HEK293 (cell line): ENCODE data around the gene EMP1.

Source experiments
- CTCF ChIA-PET: fragments of 350-600 bp; formaldehyde crosslinking; extraction: SDS; loops from one replicate; lab custom pipeline; 2021; ENCODE audit warnings: antibody characterized with exemption; lab: Yijun Ruan, JAX
- POLR2A ChIA-PET: fragments of 300-600 bp; formaldehyde crosslinking; extraction: SDS; loops from one replicate; lab custom pipeline; 2020; ENCODE audit warnings: antibody characterized with exemption, inconsistent platforms; lab: Yijun Ruan, JAX
- H3K27ac ChIP-seq: fragments of 200-500 bp; sonication (Bioruptor generic); 2 replicates; pipeline ENCODE4 v1.5.1; 2014; ENCODE audit warnings: low read depth, low read length, control low read depth, inconsistent platforms; ENCODE audit errors: extremely low read depth
- H3K36me3 ChIP-seq, 2 experiments: fragments of 200-500 bp in 1 of 2; sonication (Bioruptor generic) in 1 of 2; 1 replicate in 1 of 2; 2 replicates in 1 of 2; pipeline ENCODE4 v1.5.1; 2014 to 2017; ENCODE audit warnings: inconsistent platforms in 2 of 2, low read length in 2 of 2; ENCODE audit not compliant: control insufficient read depth in 2 of 2, insufficient read depth in 1 of 2
- H3K4me1 ChIP-seq: fragments of 200-500 bp; sonication (Bioruptor generic); 2 replicates; pipeline ENCODE4 v1.5.1; 2014; ENCODE audit warnings: mild to moderate bottlenecking, low read length, inconsistent platforms; ENCODE audit not compliant: control insufficient read depth, insufficient read depth
- H3K4me3 ChIP-seq: 2 replicates; pipeline ENCODE4 v1.5.1; 2011; ENCODE audit warnings: low read depth, mild to moderate bottlenecking, control low read depth, low read length, moderate library complexity
- H3K9me3 ChIP-seq: fragments of 200-500 bp; sonication (Bioruptor generic); 2 replicates; pipeline ENCODE4 v1.5.1; 2014; ENCODE audit warnings: low read depth, low read length, inconsistent platforms; ENCODE audit not compliant: control insufficient read depth, insufficient read depth
- GLI2 ChIP-seq: fragments of 450-650 bp; formaldehyde crosslinking; IDR thresholded peaks from 2 replicates; pipeline ENCODE4; 2017; ENCODE audit warnings: missing biosample characterization, missing genetic modification characterization, low read depth, borderline replicate concordance
- HIC1 ChIP-seq: fragments of 450-650 bp; formaldehyde crosslinking; IDR thresholded peaks from 2 replicates; pipeline ENCODE4 v1.5.1; 2016; ENCODE audit warnings: missing biosample characterization, missing genetic modification characterization
- HOXC10 ChIP-seq: sonication (generic); formaldehyde crosslinking; IDR thresholded peaks from 2 replicates; pipeline ENCODE4 v1.8.1; 2023; ENCODE audit warnings: mild to moderate bottlenecking, missing genetic modification reagents
- IKZF3 ChIP-seq: fragments of 450-650 bp; IDR thresholded peaks from 2 replicates; pipeline ENCODE4 v1.5.0; 2018; ENCODE audit warnings: missing biosample characterization, mild to moderate bottlenecking, missing genetic modification characterization, moderate library complexity
- KLF9 ChIP-seq: fragments of 450-650 bp; formaldehyde crosslinking; IDR thresholded peaks from 2 replicates; pipeline ENCODE4 v1.5.1; 2016; ENCODE audit warnings: missing biosample characterization, missing genetic modification characterization, low read depth
- YY2 ChIP-seq: fragments of 450-650 bp; formaldehyde crosslinking; IDR thresholded peaks from 2 replicates; pipeline ENCODE4 v1.5.1; 2016; ENCODE audit warnings: missing biosample characterization, missing genetic modification characterization
- ZBTB20 ChIP-seq: fragments of 450-650 bp; formaldehyde crosslinking; IDR thresholded peaks from 2 replicates; pipeline ENCODE4 v1.5.1; 2016; ENCODE audit warnings: missing biosample characterization, missing genetic modification characterization
- ZBTB6 ChIP-seq: fragments of 450-650 bp; formaldehyde crosslinking; IDR thresholded peaks from 2 replicates; pipeline ENCODE4 v1.5.1; 2017; ENCODE audit warnings: missing biosample characterization, missing genetic modification characterization
- ZFP3 ChIP-seq: fragments of 450-650 bp; formaldehyde crosslinking; IDR thresholded peaks from 2 replicates; pipeline ENCODE4 v1.5.1; 2016; ENCODE audit warnings: low read depth, missing biosample characterization, missing genetic modification characterization
- ZFP69B ChIP-seq: fragments of 450-650 bp; formaldehyde crosslinking; IDR thresholded peaks from 2 replicates; pipeline ENCODE4 v1.5.1; 2016; ENCODE audit warnings: missing biosample characterization, missing genetic modification characterization
- ZNF16 ChIP-seq: fragments of 450-650 bp; formaldehyde crosslinking; IDR thresholded peaks from 2 replicates; pipeline ENCODE4 v1.5.1; 2016; ENCODE audit warnings: low read depth, missing biosample characterization, missing genetic modification characterization
- ZNF248 ChIP-seq: fragments of 450-650 bp; formaldehyde crosslinking; IDR thresholded peaks from 2 replicates; pipeline ENCODE4 v1.5.1; 2017; ENCODE audit warnings: missing biosample characterization, missing genetic modification characterization
- ZNF48 ChIP-seq: fragments of 450-650 bp; formaldehyde crosslinking; IDR thresholded peaks from 2 replicates; pipeline ENCODE4 v1.5.1; 2016; ENCODE audit warnings: missing biosample characterization, missing genetic modification characterization
- ZNF529 ChIP-seq: fragments of 450-650 bp; formaldehyde crosslinking; IDR thresholded peaks from 2 replicates; pipeline ENCODE4 v1.5.1; 2017; ENCODE audit warnings: missing genetic modification characterization, missing biosample characterization; ENCODE audit not compliant: insufficient replicate concordance
- ZNF654 ChIP-seq: fragments of 450-650 bp; formaldehyde crosslinking; IDR thresholded peaks from 2 replicates; pipeline ENCODE4 v1.5.1; 2016; ENCODE audit warnings: low read depth, missing biosample characterization, missing genetic modification characterization
- ZNF692 ChIP-seq: fragments of 450-650 bp; formaldehyde crosslinking; IDR thresholded peaks from 2 replicates; pipeline ENCODE4 v1.5.1; 2016; ENCODE audit warnings: missing biosample characterization, missing genetic modification characterization
- ZNF707 ChIP-seq: fragments of 450-650 bp; formaldehyde crosslinking; IDR thresholded peaks from 2 replicates; pipeline ENCODE4 v1.5.1; 2016; ENCODE audit warnings: missing biosample characterization, missing genetic modification characterization
- ZNF76 ChIP-seq: fragments of 450-650 bp; formaldehyde crosslinking; IDR thresholded peaks from 2 replicates; pipeline ENCODE4; 2016; ENCODE audit warnings: low read depth, missing biosample characterization, missing genetic modification characterization, borderline replicate concordance
- ZSCAN16 ChIP-seq: fragments of 450-650 bp; formaldehyde crosslinking; IDR thresholded peaks from 2 replicates; pipeline ENCODE4 v1.5.1; 2016; ENCODE audit warnings: missing biosample characterization, missing genetic modification characterization
- TF ChIP-seq, protein P1 (sequence below): fragments of 450-650 bp; IDR thresholded peaks from 2 replicates; pipeline ENCODE4 v1.5.1; 2018; ENCODE audit warnings: missing biosample characterization, mild to moderate bottlenecking, missing genetic modification characterization
- TF ChIP-seq, protein P2 (sequence below): fragments of 450-650 bp; IDR thresholded peaks from 2 replicates; pipeline ENCODE4 v1.5.1; 2018; ENCODE audit warnings: missing biosample characterization, missing genetic modification characterization
- TF ChIP-seq, protein P3 (sequence below): fragments of 450-650 bp; formaldehyde crosslinking; IDR thresholded peaks from 2 replicates; pipeline ENCODE4 v1.5.1; 2016; ENCODE audit warnings: missing biosample characterization, missing genetic modification characterization

EMP1 gene

DNA sequence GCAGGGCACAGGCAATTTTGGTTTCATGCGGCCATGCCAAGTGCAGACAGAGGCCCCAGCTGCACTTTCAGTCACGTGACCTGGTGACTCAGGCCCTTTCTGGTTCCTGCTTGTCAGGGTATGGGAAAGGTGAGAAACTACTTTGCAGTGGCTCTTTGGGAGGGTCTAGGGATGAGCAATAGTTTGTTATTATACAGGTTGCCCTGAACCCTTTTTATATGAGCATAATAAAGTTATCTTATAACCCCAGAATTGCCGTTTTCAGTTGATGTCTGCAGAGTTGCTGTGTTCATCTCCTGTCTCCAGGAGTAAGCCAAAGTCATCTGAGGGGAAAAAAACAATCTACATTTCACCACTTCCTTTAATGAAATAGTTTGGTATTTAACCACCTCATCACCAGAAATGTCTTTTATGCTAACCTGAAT, 30.9 kb upstream of the EMP1 start:
- TF ChIP-seq ZNF248 (no peak), ZNF48 (tag by site-specific recombination) (no peak), ZBTB20 (tag by site-specific recombination) (peak; percentile 56; the same call in 1 of the 2 replicates), ZSCAN16 (tag by site-specific recombination) (no peak), ZFP69B (tag by site-specific recombination) (no peak), ZNF707 (tag by site-specific recombination) (no peak), YY2 (tag by site-specific recombination) (no peak), ZFP3 (tag by site-specific recombination) (no peak)
- TF ChIP-seq, protein P1, sequence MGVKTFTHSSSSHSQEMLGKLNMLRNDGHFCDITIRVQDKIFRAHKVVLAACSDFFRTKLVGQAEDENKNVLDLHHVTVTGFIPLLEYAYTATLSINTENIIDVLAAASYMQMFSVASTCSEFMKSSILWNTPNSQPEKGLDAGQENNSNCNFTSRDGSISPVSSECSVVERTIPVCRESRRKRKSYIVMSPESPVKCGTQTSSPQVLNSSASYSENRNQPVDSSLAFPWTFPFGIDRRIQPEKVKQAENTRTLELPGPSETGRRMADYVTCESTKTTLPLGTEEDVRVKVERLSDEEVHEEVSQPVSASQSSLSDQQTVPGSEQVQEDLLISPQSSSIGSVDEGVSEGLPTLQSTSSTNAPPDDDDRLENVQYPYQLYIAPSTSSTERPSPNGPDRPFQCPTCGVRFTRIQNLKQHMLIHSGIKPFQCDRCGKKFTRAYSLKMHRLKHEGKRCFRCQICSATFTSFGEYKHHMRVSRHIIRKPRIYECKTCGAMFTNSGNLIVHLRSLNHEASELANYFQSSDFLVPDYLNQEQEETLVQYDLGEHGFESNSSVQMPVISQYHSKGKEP (tag by site-specific recombination), result peak; percentile 58
- TF ChIP-seq, protein P2, sequence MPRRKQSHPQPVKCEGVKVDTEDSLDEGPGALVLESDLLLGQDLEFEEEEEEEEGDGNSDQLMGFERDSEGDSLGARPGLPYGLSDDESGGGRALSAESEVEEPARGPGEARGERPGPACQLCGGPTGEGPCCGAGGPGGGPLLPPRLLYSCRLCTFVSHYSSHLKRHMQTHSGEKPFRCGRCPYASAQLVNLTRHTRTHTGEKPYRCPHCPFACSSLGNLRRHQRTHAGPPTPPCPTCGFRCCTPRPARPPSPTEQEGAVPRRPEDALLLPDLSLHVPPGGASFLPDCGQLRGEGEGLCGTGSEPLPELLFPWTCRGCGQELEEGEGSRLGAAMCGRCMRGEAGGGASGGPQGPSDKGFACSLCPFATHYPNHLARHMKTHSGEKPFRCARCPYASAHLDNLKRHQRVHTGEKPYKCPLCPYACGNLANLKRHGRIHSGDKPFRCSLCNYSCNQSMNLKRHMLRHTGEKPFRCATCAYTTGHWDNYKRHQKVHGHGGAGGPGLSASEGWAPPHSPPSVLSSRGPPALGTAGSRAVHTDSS (tag by site-specific recombination), result no peak
- Histone ChIP-seq H3K9me3 (no peaks in the 10 kb centered on the region), H3K27ac (no peak overlapping the region), H3K36me3 (no peaks in the 10 kb centered on the region), H3K4me1 (no peaks in the 10 kb centered on the region), H3K4me3 (no peak overlapping the region)
- CTCF ChIA-PET, result no interaction called here
- POLR2A ChIA-PET, result interaction anchor here (0.9 to 1.2 kb wide), 2 partner anchors 25 to 274 kb away, joined by 3 read pairs; partner anchors contain the start of gene GPRC5A

- POLR2A ChIA-PET, result no interaction called here
- CTCF ChIA-PET, result interaction anchor here (0.6 kb wide), 1 partner anchor 999 kb away, joined by 4 read pairs; no protein-coding TSS in a partner anchor
- Histone ChIP-seq H3K4me3 (no peak overlapping the region), H3K9me3 (no peaks in the 10 kb centered on the region), H3K36me3 (no peaks in the 10 kb centered on the region), H3K4me1 (no peaks in the 10 kb centered on the region), H3K27ac (no peak overlapping the region)
- TF ChIP-seq IKZF3 (tag by site-specific recombination) (no peak), KLF9 (no peak), ZNF654 (tag by site-specific recombination) (no peak), GLI2 (tag by site-specific recombination) (no peak), ZNF76 (no peak), HIC1 (tag by site-specific recombination) (no peak), ZNF16 (tag by site-specific recombination) (no peak), ZNF529 (tag by site-specific recombination) (no peak), ZBTB6 (no peak), ZNF692 (tag by site-specific recombination) (no peak), HOXC10 (CRISPR knock-in tag) (no peak)
- TF ChIP-seq, protein P3, sequence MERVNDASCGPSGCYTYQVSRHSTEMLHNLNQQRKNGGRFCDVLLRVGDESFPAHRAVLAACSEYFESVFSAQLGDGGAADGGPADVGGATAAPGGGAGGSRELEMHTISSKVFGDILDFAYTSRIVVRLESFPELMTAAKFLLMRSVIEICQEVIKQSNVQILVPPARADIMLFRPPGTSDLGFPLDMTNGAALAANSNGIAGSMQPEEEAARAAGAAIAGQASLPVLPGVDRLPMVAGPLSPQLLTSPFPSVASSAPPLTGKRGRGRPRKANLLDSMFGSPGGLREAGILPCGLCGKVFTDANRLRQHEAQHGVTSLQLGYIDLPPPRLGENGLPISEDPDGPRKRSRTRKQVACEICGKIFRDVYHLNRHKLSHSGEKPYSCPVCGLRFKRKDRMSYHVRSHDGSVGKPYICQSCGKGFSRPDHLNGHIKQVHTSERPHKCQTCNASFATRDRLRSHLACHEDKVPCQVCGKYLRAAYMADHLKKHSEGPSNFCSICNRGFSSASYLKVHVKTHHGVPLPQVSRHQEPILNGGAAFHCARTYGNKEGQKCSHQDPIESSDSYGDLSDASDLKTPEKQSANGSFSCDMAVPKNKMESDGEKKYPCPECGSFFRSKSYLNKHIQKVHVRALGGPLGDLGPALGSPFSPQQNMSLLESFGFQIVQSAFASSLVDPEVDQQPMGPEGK (tag by site-specific recombination), result no peak
Measured at GRCh38 chr12:13167226-13167625, 29.3 kb upstream of the EMP1 start.
